ENCODE measurements around the gene SLX4IP.

SLX4IP gene

DNA sequence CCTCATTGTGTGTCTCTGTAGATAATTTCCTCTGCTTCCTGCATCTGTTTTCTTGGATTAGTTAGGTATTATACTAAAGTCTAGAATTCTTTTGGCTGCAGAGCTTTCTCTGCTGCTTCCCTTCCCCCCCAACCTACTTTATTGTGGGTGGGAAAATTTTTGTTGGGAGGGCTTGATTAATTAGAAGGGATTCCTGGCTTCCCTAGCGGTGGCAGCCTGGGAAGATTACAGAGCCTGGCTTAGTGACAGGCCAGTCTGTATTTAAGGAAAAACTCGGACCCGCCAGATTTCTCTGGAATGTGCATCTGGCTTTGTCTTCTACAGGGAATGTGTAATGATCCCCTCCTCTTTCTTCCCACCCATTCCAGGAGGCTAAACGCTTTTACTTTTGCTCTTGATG lies 31.2 kb downstream of the SLX4IP start:
- DNase-seq (ENCODE audit: low read depth, low spot score) = no peak

DNA sequence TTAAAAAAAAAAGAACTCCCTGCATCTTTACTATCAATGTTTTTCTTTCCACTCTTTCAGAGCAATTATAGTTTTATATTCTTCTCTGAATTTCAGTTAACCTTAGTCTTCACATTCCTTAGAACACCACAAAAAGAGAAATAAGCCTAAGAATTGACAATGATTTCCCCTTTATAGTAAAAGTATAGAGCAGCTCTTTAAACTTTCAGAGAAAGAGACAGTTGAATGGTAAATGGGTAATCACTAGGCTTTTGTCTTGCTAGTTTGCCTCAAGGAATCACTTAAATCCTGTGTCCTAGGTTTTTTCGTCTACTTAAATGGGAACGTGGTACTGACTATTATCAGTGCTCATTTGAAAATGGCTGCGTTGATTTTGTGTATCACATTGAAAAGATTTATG lies 31.8 kb downstream of the SLX4IP start:
- DNase-seq (ENCODE audit: low read depth, low spot score) = no peak

GRCh38 chr20:10467681-10468339 lies 32.7 kb downstream of the SLX4IP start:
- no peak for DNase-seq (ENCODE audit: low read depth, low spot score)

DNA sequence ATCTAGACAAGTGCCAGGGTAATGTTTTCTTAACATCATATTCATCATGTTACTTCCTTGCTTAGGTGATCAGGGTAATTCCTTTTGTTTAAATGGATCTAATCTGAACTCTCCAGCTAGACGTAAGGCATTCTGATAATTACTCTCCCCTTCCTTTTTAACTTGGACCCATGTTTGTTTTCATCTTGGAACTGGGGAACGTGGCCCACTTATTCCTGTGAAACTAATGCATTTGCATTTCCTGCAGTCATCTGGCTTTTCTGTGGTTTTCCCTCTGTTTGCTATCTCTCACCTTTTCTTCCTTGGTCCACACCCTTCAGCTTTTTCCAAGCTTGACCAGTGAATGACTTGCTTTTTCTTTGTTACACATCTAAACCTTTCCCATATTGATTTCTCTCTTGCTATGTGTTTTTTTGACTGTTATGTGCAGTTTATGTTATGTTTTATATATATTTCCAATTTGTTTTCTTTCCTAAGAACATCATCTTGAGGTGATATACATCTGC lies 33.3 kb downstream of the SLX4IP start:
- DNase-seq (ENCODE audit: low read depth, low spot score) = no peak

DNA sequence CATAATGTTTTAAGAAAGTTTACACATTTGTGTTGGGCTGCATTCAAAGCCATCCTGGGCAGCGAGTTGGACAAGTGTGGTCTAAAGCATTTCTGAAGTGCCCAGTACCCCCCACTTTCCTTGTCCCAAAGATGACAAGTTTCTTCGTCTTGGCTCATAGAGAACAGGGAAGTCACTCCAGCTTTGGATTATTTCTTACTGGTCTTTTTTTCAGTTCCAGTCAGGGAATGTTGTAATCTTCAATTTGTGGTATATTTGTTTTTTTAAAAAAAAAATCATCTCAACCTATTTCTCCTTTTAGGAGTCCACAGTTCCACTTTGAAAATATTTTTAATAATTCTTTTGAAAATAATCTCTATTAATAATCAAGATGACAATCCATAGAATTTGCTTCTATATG lies 34.0 kb downstream of the SLX4IP start:
- no peak for DNase-seq (ENCODE audit: low read depth, low spot score)

DNA sequence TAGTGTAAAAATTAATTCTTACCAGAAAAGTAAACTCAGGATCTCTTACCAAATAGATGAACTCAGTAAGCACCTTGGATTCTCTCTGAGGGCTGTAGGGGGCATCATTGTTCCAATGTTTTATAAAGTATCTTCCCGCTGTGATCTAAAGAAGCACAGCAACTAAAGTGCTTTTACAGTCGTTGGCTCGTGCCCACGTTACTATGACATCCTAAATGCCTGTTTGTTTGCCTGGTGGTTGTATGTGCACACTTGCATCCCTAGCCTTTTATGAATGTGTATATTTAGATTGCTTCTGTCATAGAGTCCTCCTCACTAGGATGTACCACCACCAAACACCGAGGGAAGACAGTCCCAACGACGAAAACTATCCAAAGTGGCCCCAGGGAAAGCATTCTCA lies 34.5 kb downstream of the SLX4IP start:
- no peak for DNase-seq (ENCODE audit: low read depth, low spot score)

GRCh38 chr20:10470276-10470675 lies 35.2 kb downstream of the SLX4IP start:
- no peak for DNase-seq (ENCODE audit: low read depth, low spot score)

GRCh38 chr20:10472871-10473270 lies 37.8 kb downstream of the SLX4IP start:
- no peak for DNase-seq (ENCODE audit: low read depth, low spot score)

- no peak for DNase-seq (ENCODE audit: low read depth, low spot score)
Measured at GRCh38 chr20:10474606-10475184, 39.6 kb downstream of the SLX4IP start.

DNA sequence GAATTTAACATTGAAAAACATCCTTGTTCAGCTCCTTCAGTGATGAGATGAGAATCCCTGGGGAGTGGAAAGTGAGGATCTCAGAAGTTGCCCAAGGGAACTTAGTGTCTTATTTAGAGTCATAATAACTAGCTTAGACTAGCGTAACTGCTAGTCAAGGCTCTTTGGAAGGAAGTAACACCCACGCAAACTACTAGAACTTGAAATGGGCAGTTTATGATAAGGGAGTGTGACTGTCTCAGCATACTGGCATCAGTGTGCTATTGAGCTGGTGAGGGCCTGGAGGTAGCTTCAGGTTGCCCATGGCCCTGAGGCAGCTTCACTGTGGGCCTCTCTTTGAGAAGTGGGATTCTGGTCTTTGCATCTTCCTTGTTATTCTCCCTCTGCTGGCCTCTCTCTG lies 40.1 kb downstream of the SLX4IP start:
- DNase-seq (ENCODE audit: low read depth, low spot score) = no peak

DNA sequence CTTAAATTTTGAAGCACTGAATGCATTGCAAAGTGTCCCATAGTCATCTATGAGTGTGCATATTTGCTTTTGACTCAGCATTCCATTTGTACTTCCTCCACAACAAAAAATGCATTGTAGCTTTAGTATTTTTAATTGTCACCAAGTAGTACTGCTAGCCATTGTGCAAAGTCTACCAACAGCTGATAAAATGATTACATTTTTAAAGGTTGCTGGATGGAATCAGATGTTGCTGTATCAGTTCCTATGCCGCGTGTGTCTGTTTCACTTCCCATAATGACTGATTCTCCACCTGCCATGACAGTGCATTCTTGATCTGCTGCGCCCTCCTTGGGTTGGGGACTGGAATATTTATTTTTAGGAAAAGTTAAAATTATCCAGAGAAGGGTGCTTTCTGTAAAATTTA lies 41.2 kb downstream of the SLX4IP start:
- DNase-seq (ENCODE audit: low read depth, low spot score) = no peak

GRCh38 chr20:10478205-10478604 lies 43.1 kb downstream of the SLX4IP start:
- DNase-seq (ENCODE audit: low read depth, low spot score) = no peak

GRCh38 chr20:10478930-10479329 lies 43.8 kb downstream of the SLX4IP start:
- no peak for DNase-seq (ENCODE audit: low read depth, low spot score)

DNA sequence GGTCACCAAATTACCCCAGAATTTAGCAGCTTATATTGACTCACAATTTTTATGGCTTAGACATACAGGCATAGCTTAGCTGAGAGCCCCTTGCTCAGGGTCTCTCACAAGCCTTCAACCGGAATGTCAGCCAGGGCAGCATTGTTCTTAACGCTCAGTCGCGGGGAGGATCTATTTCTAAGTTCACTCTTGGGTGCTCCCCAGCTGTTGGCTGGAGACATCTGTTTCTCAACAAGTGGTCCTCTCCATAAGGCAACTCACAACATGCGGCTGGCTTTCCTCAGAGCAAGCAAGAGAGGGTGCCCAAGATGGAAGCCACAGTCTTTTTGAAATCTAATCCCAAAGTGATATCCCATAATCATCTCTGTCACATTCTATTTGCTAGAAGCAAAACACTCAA lies 46.6 kb downstream of the SLX4IP start:
- DNase-seq (ENCODE audit: low read depth, low spot score) = no peak

DNA sequence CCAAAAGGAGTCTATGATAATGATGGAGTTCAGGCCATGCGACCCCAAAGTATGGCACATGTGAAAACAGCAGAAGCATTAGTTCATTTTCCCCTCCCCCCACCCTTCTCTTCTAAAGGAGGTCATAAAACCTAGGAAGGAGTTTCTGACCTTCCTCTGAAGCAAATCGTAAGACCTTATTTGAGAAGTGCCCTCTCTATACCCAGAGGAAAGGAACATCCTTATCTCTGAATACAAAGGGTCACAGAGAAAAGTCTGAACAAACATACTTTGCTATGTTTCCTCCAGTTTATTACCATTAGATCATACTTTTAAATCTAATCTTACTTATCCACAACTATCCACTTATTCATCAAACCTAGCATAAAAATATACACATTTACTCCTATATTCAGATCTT lies 48.6 kb downstream of the SLX4IP start:
- no peak for DNase-seq (ENCODE audit: low read depth, low spot score)

- DNase-seq (ENCODE audit: low read depth, low spot score) = no peak
Measured at GRCh38 chr20:10487142-10488136, 52.3 kb downstream of the SLX4IP start.

DNA sequence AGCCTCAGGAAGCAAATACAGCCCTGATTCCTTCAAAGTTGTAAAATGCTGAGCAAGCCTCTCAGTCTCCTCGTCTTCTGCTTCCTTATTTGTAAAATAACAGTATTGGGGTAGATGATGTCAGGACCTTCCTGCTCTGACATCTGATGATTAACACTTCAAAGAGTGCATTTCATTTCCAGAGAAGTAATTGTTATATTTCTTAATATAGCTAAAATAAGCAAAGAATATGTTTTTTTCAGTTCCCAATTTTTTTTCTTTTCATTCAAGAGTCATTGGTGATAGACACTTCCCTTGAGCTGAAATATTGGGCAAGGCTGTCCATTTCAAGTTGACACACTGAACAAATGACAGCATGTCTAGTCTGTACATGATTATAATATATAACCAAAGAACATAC lies 53.4 kb downstream of the SLX4IP start:
- no peak for DNase-seq (ENCODE audit: low read depth, low spot score)

DNA sequence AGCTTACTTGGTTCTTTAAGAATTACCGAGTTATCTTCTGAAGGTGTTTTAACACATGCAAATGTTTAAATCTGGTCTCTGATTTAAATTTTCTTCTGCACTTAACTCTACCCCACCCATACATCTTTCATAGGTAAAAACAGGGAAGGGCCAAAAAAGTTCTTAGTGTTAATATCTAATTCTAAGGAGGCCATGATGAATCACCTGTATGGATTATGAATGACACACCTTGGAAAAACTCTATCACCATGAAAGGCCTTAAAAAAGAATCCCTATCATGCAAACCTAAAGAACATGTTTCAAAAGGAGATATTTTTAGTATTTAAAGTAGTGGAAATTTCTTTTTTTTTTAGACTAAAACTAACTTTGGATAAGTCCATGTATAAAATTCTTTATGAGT lies 54.7 kb downstream of the SLX4IP start:
- no peak for DNase-seq (ENCODE audit: low read depth, low spot score)

DNA sequence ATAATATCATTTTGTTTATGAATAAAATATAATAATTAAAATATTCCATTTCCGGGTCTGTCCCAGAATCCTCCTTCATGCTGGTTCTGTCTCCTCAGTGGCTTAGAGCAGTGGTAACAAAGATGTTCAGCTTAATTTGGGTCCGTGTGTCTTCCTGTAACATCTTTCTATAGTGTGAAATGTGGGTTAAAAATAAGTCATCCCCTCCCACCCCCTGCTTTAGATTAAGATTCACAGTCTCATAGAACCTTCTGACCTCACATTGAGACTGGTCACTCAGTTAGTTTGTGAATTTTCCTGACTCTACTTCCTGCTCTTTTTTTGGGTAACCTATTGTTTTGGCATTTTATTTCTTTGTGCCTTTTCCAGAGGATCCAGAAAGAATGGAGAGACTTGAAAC lies 55.2 kb downstream of the SLX4IP start:
- no peak for DNase-seq (ENCODE audit: low read depth, low spot score)

- DNase-seq (ENCODE audit: low read depth, low spot score) = no peak
Measured at GRCh38 chr20:10490706-10491105, 55.6 kb downstream of the SLX4IP start.

GRCh38 chr20:10492065-10492464 lies 57.0 kb downstream of the SLX4IP start:
- no peak for DNase-seq (ENCODE audit: low read depth, low spot score)

DNA sequence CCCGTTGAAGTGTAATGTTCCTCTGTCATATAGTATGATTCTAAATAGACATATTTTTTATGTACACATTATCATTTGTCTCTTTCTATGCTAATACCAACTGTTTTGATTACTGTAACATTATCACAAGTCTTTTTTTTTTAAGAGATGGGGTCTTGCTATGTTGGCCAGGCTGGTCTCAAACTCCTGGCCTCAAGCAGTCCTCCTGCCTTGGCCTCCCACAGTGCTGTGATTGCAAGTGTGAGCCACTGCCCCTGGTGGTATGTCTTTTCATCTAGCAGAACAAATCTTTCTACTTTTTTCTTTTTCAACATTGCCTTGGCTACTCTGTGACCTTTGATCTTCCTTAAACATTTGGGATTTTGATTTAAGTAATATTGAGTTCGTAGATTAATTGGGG lies 57.7 kb downstream of the SLX4IP start:
- DNase-seq (ENCODE audit: low read depth, low spot score) = no peak
